H9 (cell line): ENCODE measurements around the gene SIX1. TPM values are rescaled to one million over a fixed set of nuclear protein-coding genes. Genes with fewer than 3 reads are reported as not detected.

ENCODE experiments used
- DNase-seq: peaks from one replicate; pipeline ENCODE4 v3.0.0-alpha.2; 2017
- H2AFZ ChIP-seq: one replicate; pipeline ENCODE4 v1.6.1; 2013; ENCODE audit warnings: mild to moderate bottlenecking, low read length, control low read depth, moderate library complexity
- H2AK5ac ChIP-seq: 2 replicates; pipeline ENCODE4 v1.6.1; 2013; ENCODE audit warnings: low read length, control low read depth, mixed read lengths; ENCODE audit not compliant: insufficient read length
- H2BK120ac ChIP-seq: one replicate; pipeline ENCODE4 v1.6.1; 2013; ENCODE audit warnings: low read depth, mild to moderate bottlenecking, low read length, control low read depth, inconsistent platforms; ENCODE audit not compliant: poor library complexity, severe bottlenecking
- H2BK12ac ChIP-seq: 2 replicates; pipeline ENCODE4 v1.6.1; 2013; ENCODE audit warnings: low read length, control low read depth, mixed read lengths, low read depth; ENCODE audit not compliant: insufficient read length
- H2BK15ac ChIP-seq: 2 replicates; pipeline ENCODE4 v1.6.1; 2013; ENCODE audit warnings: low read depth, low read length, control low read depth
- H2BK20ac ChIP-seq: one replicate; pipeline ENCODE4 v1.6.1; 2013; ENCODE audit warnings: low read depth, mild to moderate bottlenecking, low read length, control low read depth, inconsistent platforms; ENCODE audit not compliant: poor library complexity, severe bottlenecking
- H2BK5ac ChIP-seq: 2 replicates; pipeline ENCODE4 v1.6.1; 2013; ENCODE audit warnings: low read length, control low read depth, mixed read lengths; ENCODE audit not compliant: insufficient read length
- H3K14ac ChIP-seq: 2 replicates; pipeline ENCODE4 v1.6.1; 2013; ENCODE audit warnings: low read length, control low read depth; ENCODE audit not compliant: insufficient read depth
- H3K18ac ChIP-seq: 2 replicates; pipeline ENCODE4 v1.6.1; 2013; ENCODE audit warnings: low read depth, mild to moderate bottlenecking, mixed read lengths, low read length, control low read depth; ENCODE audit not compliant: insufficient read length
- H3K23ac ChIP-seq: 2 replicates; pipeline ENCODE4 v1.6.1; 2013; ENCODE audit warnings: low read length, control low read depth, mixed read lengths, low read depth; ENCODE audit not compliant: insufficient read length
- H3K23me2 ChIP-seq: 2 replicates; pipeline ENCODE4 v1.6.1; 2013; ENCODE audit warnings: low read depth, mild to moderate bottlenecking, mixed read lengths, low read length, control low read depth; ENCODE audit not compliant: insufficient read length, poor library complexity, severe bottlenecking
- H3K27ac ChIP-seq: 2 replicates; pipeline ENCODE4 v1.5.1; 2013; ENCODE audit warnings: low read length, control low read depth, mixed read lengths, low read depth; ENCODE audit not compliant: insufficient read length
- H3K27me3 ChIP-seq: 2 replicates; pipeline ENCODE4 v1.6.1; 2013; ENCODE audit warnings: low read length, control low read depth, inconsistent platforms; ENCODE audit not compliant: insufficient read depth
- H3K4ac ChIP-seq: 2 replicates; pipeline ENCODE4 v1.6.1; 2013; ENCODE audit warnings: low read depth, mild to moderate bottlenecking, control low read depth, inconsistent platforms, low read length, moderate library complexity
- H3K4me1 ChIP-seq: 2 replicates; pipeline ENCODE4 v1.6.1; 2013; ENCODE audit warnings: low read length, control low read depth, inconsistent platforms; ENCODE audit not compliant: insufficient read depth
- H3K4me2 ChIP-seq: 2 replicates; pipeline ENCODE4 v1.6.1; 2013; ENCODE audit warnings: low read length, control low read depth, mixed read lengths; ENCODE audit not compliant: insufficient read length, insufficient read depth
- H3K56ac ChIP-seq: 2 replicates; pipeline ENCODE4 v1.6.1; 2013; ENCODE audit warnings: low read depth, mild to moderate bottlenecking, mixed read lengths, low read length, control low read depth; ENCODE audit not compliant: insufficient read length
- H3K79me1 ChIP-seq: 2 replicates; pipeline ENCODE4 v1.6.1; 2013; ENCODE audit warnings: low read depth, mild to moderate bottlenecking, moderate library complexity, low read length, control low read depth, inconsistent platforms; ENCODE audit not compliant: insufficient read depth, poor library complexity, severe bottlenecking
- H3K79me2 ChIP-seq: 2 replicates; pipeline ENCODE4 v1.6.1; 2013; ENCODE audit warnings: low read length, control low read depth, inconsistent platforms; ENCODE audit not compliant: insufficient read depth
- H3K9ac ChIP-seq: 2 replicates; pipeline ENCODE4 v1.6.1; 2013; ENCODE audit warnings: low read length, control low read depth, mixed read lengths; ENCODE audit not compliant: insufficient read length; ENCODE audit errors: extremely low read depth
- H3K9me3 ChIP-seq: one replicate; pipeline ENCODE4 v1.6.1; 2013; ENCODE audit warnings: low read depth, low read length, inconsistent platforms; ENCODE audit not compliant: control insufficient read depth
- H3T11ph ChIP-seq: one replicate; pipeline ENCODE4 v1.6.1; 2013; ENCODE audit warnings: mild to moderate bottlenecking, low read length, control low read depth, inconsistent platforms
- H4K20me1 ChIP-seq: one replicate; pipeline ENCODE4 v1.6.1; 2013; ENCODE audit not compliant: control insufficient read depth, insufficient read length, insufficient read depth
- H4K5ac ChIP-seq: 2 replicates; pipeline ENCODE4 v1.6.1; 2013; ENCODE audit warnings: low read depth, mild to moderate bottlenecking, mixed read lengths, low read length, control low read depth; ENCODE audit not compliant: insufficient read length
- H4K8ac ChIP-seq: replicated peaks from 2 replicates; pipeline ENCODE4 v1.6.1; 2013; ENCODE audit warnings: low read length, control low read depth, mixed read lengths, low read depth; ENCODE audit not compliant: insufficient read length
- H4K91ac ChIP-seq: 2 replicates; pipeline ENCODE4 v1.6.1; 2013; ENCODE audit warnings: low read depth, mild to moderate bottlenecking, moderate library complexity, mixed read lengths, low read length, control low read depth; ENCODE audit not compliant: insufficient read length
- H3K27ac Mint-ChIP-seq, 3 experiments: 2 replicates in 2 of 3; 3 replicates in 1 of 3; pipeline ENCODE4 v1.8.0; 2020 to 2021; ENCODE audit warnings: mixed read lengths in 3 of 3, mild to moderate bottlenecking in 1 of 3, moderate library complexity in 1 of 3
- H3K27me3 Mint-ChIP-seq: 2 replicates; pipeline ENCODE4 v1.8.0; 2021; ENCODE audit warnings: low read depth, mild to moderate bottlenecking, moderate library complexity, mixed read lengths
- H3K36me3 Mint-ChIP-seq, 3 experiments: 2 replicates in 2 of 3; 3 replicates in 1 of 3; pipeline ENCODE4 v1.8.0; 2020 to 2021; ENCODE audit warnings: low read depth in 3 of 3, mixed read lengths in 3 of 3; ENCODE audit not compliant: insufficient read depth in 1 of 3
- H3K4me1 Mint-ChIP-seq, 2 experiments: 2 replicates each; pipeline ENCODE4 v1.8.0; 2020; ENCODE audit warnings: mixed read lengths in 2 of 2
- H3K4me3 Mint-ChIP-seq, 2 experiments: 2 replicates in 1 of 2; 3 replicates in 1 of 2; pipeline ENCODE4 v1.8.0; 2020 to 2021; ENCODE audit warnings: mild to moderate bottlenecking in 2 of 2, mixed read lengths in 2 of 2, moderate library complexity in 1 of 2
- H3K9me3 Mint-ChIP-seq, 2 experiments: 2 replicates in 1 of 2; 3 replicates in 1 of 2; pipeline ENCODE4 v1.8.0; 2020; ENCODE audit warnings: mild to moderate bottlenecking in 2 of 2, mixed read lengths in 2 of 2, moderate library complexity in 1 of 2
- CTCF ChIP-seq: fragments of 200-600 bp; sonication (generic); conservative IDR thresholded peaks from 3 replicates; pipeline ENCODE4 v1.8.0; 2021; ENCODE audit warnings: antibody characterized with exemption, mild to moderate bottlenecking
- WGBS: extraction: QIAGEN DNeasy Blood & Tissue Kit; methylation state at CpG from one replicate; pipeline ENCODE4 v1.1.7; 2013; ENCODE audit warnings: missing lambda C conversion rate, low lambda C conversion rate, mixed read lengths; ENCODE audit not compliant: insufficient read length; ENCODE audit errors: extremely low coverage; 5-methylcytosine and 5-hydroxymethylcytosine counted together
- total RNA-seq: library from RNA; stranded (reverse); gene quantifications from 2 replicates; pipeline ENCODE4 v1.2.1, GENCODE V29; 2021

The SIX1 gene
- total RNA-seq, 1 experiment from 2014 or later = 0.17 TPM

GRCh38 chr14:60662982-60663381 lies 13.7 kb upstream of the SIX1 start:
- peaks cover 42% of the 10 kb centered on the region for H3K27me3 Mint-ChIP-seq
- no peak overlapping the region for H2AK5ac ChIP-seq
- no peak overlapping the region for H3K4ac ChIP-seq
- peaks cover 14 to 15% of the 10 kb centered on the region in 2 experiments for H3K4me1 Mint-ChIP-seq
- no peak overlapping the region for H2BK15ac ChIP-seq
- no peak overlapping the region for H3K27ac Mint-ChIP-seq
- no peaks in the 10 kb centered on the region for H3K79me2 ChIP-seq
- peaks cover 13% of the 10 kb centered on the region; the same call in 1 of the 2 replicates for H3K27me3 ChIP-seq
- H4K20me1 ChIP-seq = no peaks in the 10 kb centered on the region
- H4K8ac ChIP-seq = no peak overlapping the region
- H3K4me2 ChIP-seq = no peak overlapping the region
- DNase-seq = no peak
- H2BK20ac ChIP-seq = no peak overlapping the region
- H3K9me3 ChIP-seq = no peaks in the 10 kb centered on the region
- H3K14ac ChIP-seq = no peak overlapping the region
- TF ChIP-seq CTCF = no peak
- no peak overlapping the region for H2BK12ac ChIP-seq
- no peak overlapping the region for H3K23ac ChIP-seq
- no CpG with 5 or more reads among the region's 1 CpG for WGBS
- H3T11ph ChIP-seq = no peak overlapping the region
- peaks cover 8% of the 10 kb centered on the region for H3K4me1 ChIP-seq
- no peaks in the 10 kb centered on the region; a peak in 1 of 5 replicates for H3K9me3 Mint-ChIP-seq
- H3K18ac ChIP-seq = no peak overlapping the region
- H3K36me3 Mint-ChIP-seq = no peaks in the 10 kb centered on the region; a peak in 1 of 7 replicates
- no peak overlapping the region for H3K27ac ChIP-seq
- H3K79me1 ChIP-seq = no peaks in the 10 kb centered on the region
- no peak overlapping the region for H2BK5ac ChIP-seq
- no peak overlapping the region for H4K5ac ChIP-seq
- H2BK120ac ChIP-seq = no peak overlapping the region
- no peak overlapping the region for H4K91ac ChIP-seq
- no peak overlapping the region for H3K4me3 Mint-ChIP-seq
- H3K23me2 ChIP-seq = peaks cover under 1% of the 10 kb centered on the region
- H3K56ac ChIP-seq = no peak overlapping the region
- H3K9ac ChIP-seq = no peak overlapping the region
- no peak overlapping the region for H2AFZ ChIP-seq
